Karpas-422 (cell line): ENCODE measurements around the gene OOEP. TPM values are rescaled to one million over a fixed set of nuclear protein-coding genes. Genes with fewer than 3 reads are reported as not detected.

Source experiments
- DNase-seq: peaks from one replicate; pipeline ENCODE4 v3.0.0-alpha.2; 2015
- H2AFZ ChIP-seq: fragments of 200-600 bp; sonication (generic); 2 replicates; pipeline ENCODE4 v1.6.1; 2014; ENCODE audit warnings: antibody characterized with exemption, low read length, mixed read lengths
- H3K27ac ChIP-seq: fragments of 200-600 bp; sonication (generic); 2 replicates; pipeline ENCODE4 v1.5.1; 2014; ENCODE audit warnings: mild to moderate bottlenecking, low read length, moderate library complexity
- H3K27me3 ChIP-seq: fragments of 200-600 bp; sonication (generic); 2 replicates; pipeline ENCODE4 v1.6.1; 2014; ENCODE audit warnings: low read length, mixed read lengths
- H3K36me3 ChIP-seq: fragments of 200-600 bp; sonication (generic); 2 replicates; pipeline ENCODE4 v1.6.1; 2014; ENCODE audit warnings: low read length, mixed read lengths; ENCODE audit not compliant: insufficient read depth
- H3K4me1 ChIP-seq: fragments of 200-600 bp; sonication (generic); 2 replicates; pipeline ENCODE4 v1.6.1; 2014; ENCODE audit warnings: mild to moderate bottlenecking, low read length, mixed read lengths
- H3K4me2 ChIP-seq: fragments of 200-600 bp; sonication (generic); 2 replicates; pipeline ENCODE4 v1.6.1; 2014; ENCODE audit warnings: low read length, low read depth, mild to moderate bottlenecking; ENCODE audit not compliant: poor library complexity, severe bottlenecking
- H3K4me3 ChIP-seq: fragments of 200-600 bp; sonication (generic); 2 replicates; pipeline ENCODE4 v1.5.1; 2014; ENCODE audit warnings: mild to moderate bottlenecking, antibody characterized with exemption, low read length, mixed read lengths
- H3K79me2 ChIP-seq: fragments of 200-600 bp; sonication (generic); 2 replicates; pipeline ENCODE4 v1.6.1; 2014; ENCODE audit warnings: mild to moderate bottlenecking, low read length, mixed read lengths
- H3K9ac ChIP-seq: fragments of 200-600 bp; sonication (generic); 2 replicates; pipeline ENCODE4 v1.6.0; 2014; ENCODE audit warnings: low read length
- H3K9me2 ChIP-seq: fragments of 200-600 bp; sonication (generic), shearing (Covaris generic); replicated peaks from 2 replicates; pipeline ENCODE4 v1.6.0; 2014; ENCODE audit warnings: mild to moderate bottlenecking, low read length, moderate library complexity; ENCODE audit not compliant: insufficient read depth
- H3K9me3 ChIP-seq: fragments of 300-700, 200-600 bp; sonication (generic); 2 replicates; pipeline ENCODE4 v1.6.1; 2014; ENCODE audit warnings: low read length, mixed read lengths
- H4K20me1 ChIP-seq: fragments of 200-600 bp; sonication (generic); 2 replicates; pipeline ENCODE4 v1.6.1; 2014; ENCODE audit warnings: mild to moderate bottlenecking, antibody characterized with exemption, low read length, low read depth; ENCODE audit not compliant: insufficient read depth
- total RNA-seq: library from RNA; depleted of rRNA; stranded (reverse); fragments of >200 nt; shearing (Covaris generic); gene quantifications from 2 replicates; pipeline ENCODE4 v1.2.3, GENCODE V29; 2014; ENCODE audit warnings: low replicate concordance; rRNA removed

The OOEP gene
- not detected in 2 replicates for total RNA-seq

GRCh38 chr6:73369563-73369962 is at the start of gene OOEP:
Gene OOEP (minus strand): TSS chr6:73369897. CDS start chr6:73369792, 105 bp downstream.
- no peaks in the 10 kb centered on the region for H3K4me1 ChIP-seq
- H3K9ac ChIP-seq = no peak within 1 kb of the TSS
- H3K4me3 ChIP-seq = no peak within 1 kb of the TSS
- no peaks in the 10 kb centered on the region for H3K9me3 ChIP-seq
- no peak for DNase-seq
- H3K79me2 ChIP-seq = no peaks in the 10 kb centered on the region
- H2AFZ ChIP-seq = no peak within 1 kb of the TSS
- H3K4me2 ChIP-seq = no peak within 1 kb of the TSS
- H4K20me1 ChIP-seq = no peaks in the 10 kb centered on the region
- H3K27me3 ChIP-seq = no peaks in the 10 kb centered on the region
- no peak within 1 kb of the TSS for H3K27ac ChIP-seq
- no peaks in the 10 kb centered on the region for H3K9me2 ChIP-seq
- H3K36me3 ChIP-seq = no peaks in the 10 kb centered on the region; the same call in 1 of the 2 replicates

- DNase-seq = no peak
- Histone ChIP-seq H3K27me3 (no peaks in the 10 kb centered on the region), H3K9ac (no peak overlapping the region), H2AFZ (no peak overlapping the region), H3K36me3 (peaks cover 3% of the 10 kb centered on the region; the same call in 1 of the 2 replicates), H3K27ac (no peak overlapping the region), H3K79me2 (no peaks in the 10 kb centered on the region), H3K4me2 (no peak overlapping the region), H3K4me3 (no peak overlapping the region), H3K4me1 (no peaks in the 10 kb centered on the region), H3K9me3 (no peaks in the 10 kb centered on the region), H3K9me2 (no peaks in the 10 kb centered on the region), H4K20me1 (no peaks in the 10 kb centered on the region)
Observed at GRCh38 chr6:73418081-73418741, 48.5 kb upstream of the OOEP start.

DNA sequence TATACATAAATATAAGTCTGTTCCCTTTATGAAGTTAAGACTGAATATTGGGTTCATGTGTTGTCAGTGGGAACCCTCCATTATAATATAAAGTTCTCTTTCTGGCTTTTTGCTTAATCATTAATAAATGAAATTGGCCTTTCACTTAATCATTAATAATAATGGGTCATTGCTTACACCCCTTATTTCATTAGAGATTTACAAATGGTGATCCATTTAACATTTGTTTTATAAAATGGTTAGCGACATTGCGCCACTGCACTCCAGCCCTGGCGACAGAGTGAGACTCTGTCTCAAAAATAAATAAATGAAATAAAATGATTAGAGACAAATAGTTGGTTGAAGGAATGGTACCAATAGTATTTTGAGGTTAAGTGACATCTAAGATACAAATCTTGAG is 43.4 kb upstream of the OOEP start:
- no peaks in the 10 kb centered on the region; the same call in 1 of the 2 replicates for H3K36me3 ChIP-seq
- no peaks in the 10 kb centered on the region for H3K79me2 ChIP-seq
- no peak for DNase-seq
- no peaks in the 10 kb centered on the region for H3K9me3 ChIP-seq
- H3K27me3 ChIP-seq = no peaks in the 10 kb centered on the region
- no peak overlapping the region for H3K4me3 ChIP-seq
- H3K9me2 ChIP-seq = no peaks in the 10 kb centered on the region
- H4K20me1 ChIP-seq = no peaks in the 10 kb centered on the region
- H3K9ac ChIP-seq = no peak overlapping the region
- H3K4me1 ChIP-seq = no peaks in the 10 kb centered on the region
- H2AFZ ChIP-seq = no peak overlapping the region
- H3K4me2 ChIP-seq = no peak overlapping the region
- no peak overlapping the region for H3K27ac ChIP-seq

- DNase-seq = no peak
- Histone ChIP-seq H3K36me3 (no peaks in the 10 kb centered on the region), H3K9me3 (no peaks in the 10 kb centered on the region), H3K4me1 (no peaks in the 10 kb centered on the region), H3K9ac (no peak overlapping the region), H3K27me3 (no peaks in the 10 kb centered on the region), H3K9me2 (no peaks in the 10 kb centered on the region), H2AFZ (no peak overlapping the region), H3K4me3 (no peak overlapping the region), H3K4me2 (no peak overlapping the region), H3K79me2 (no peaks in the 10 kb centered on the region), H4K20me1 (no peaks in the 10 kb centered on the region), H3K27ac (no peak overlapping the region)
Observed at GRCh38 chr6:73409395-73409794, 39.7 kb upstream of the OOEP start.

- Histone ChIP-seq H3K9ac (no peak overlapping the region), H3K9me2 (no peaks in the 10 kb centered on the region), H3K27ac (no peak overlapping the region), H3K4me3 (no peak overlapping the region), H4K20me1 (no peaks in the 10 kb centered on the region), H3K79me2 (no peaks in the 10 kb centered on the region), H2AFZ (no peak overlapping the region), H3K27me3 (no peaks in the 10 kb centered on the region), H3K36me3 (no peaks in the 10 kb centered on the region), H3K4me2 (no peak overlapping the region), H3K9me3 (no peaks in the 10 kb centered on the region), H3K4me1 (no peaks in the 10 kb centered on the region)
- DNase-seq = no peak
Observed at GRCh38 chr6:73400656-73401055, 31.0 kb upstream of the OOEP start.

- Histone ChIP-seq H3K9ac (no peak overlapping the region), H3K79me2 (no peaks in the 10 kb centered on the region), H3K4me2 (no peak overlapping the region), H2AFZ (no peak overlapping the region), H3K4me3 (no peak overlapping the region), H3K27me3 (no peaks in the 10 kb centered on the region), H3K9me2 (no peaks in the 10 kb centered on the region), H3K4me1 (no peaks in the 10 kb centered on the region), H3K36me3 (no peaks in the 10 kb centered on the region), H4K20me1 (no peaks in the 10 kb centered on the region), H3K27ac (no peak overlapping the region), H3K9me3 (no peaks in the 10 kb centered on the region)
- DNase-seq = no peak
Observed at GRCh38 chr6:73395875-73396274, 26.2 kb upstream of the OOEP start.

GRCh38 chr6:73394577-73395354 is 25.1 kb upstream of the OOEP start, which contains the start of gene DDX43:
Gene DDX43 (plus strand): TSS chr6:73394828. CDS start chr6:73394906, 78 bp downstream.
- Histone ChIP-seq H3K4me2 (no peak within 1 kb of the TSS), H3K4me3 (no peak within 1 kb of the TSS)

DNA sequence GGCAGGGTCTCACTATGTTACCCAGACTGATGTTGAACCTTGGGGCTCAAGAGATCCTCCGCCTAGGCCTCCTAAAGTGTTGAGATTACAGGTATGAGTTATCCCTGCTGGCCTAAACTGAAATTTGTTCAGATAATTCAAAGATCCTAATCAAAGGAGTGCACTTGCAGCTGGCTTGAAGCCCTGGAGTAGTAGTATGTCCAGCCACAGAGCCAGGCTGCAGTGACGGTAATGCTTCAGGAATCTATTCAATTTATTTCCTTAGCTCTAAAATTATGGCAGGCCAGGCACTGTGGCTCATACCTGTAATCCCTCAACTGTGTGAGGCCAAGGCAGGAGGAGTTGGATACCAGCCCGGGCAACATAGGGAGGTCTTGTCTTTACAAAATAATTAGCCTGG is 23.6 kb upstream of the OOEP start:
- no peaks in the 10 kb centered on the region for H4K20me1 ChIP-seq
- no peaks in the 10 kb centered on the region for H3K9me2 ChIP-seq
- no peaks in the 10 kb centered on the region for H3K9me3 ChIP-seq
- H3K4me3 ChIP-seq = no peak overlapping the region
- no peak overlapping the region for H3K9ac ChIP-seq
- H3K4me1 ChIP-seq = peaks cover 11% of the 10 kb centered on the region
- no peaks in the 10 kb centered on the region for H3K36me3 ChIP-seq
- no peaks in the 10 kb centered on the region for H3K27me3 ChIP-seq
- no peak for DNase-seq
- H3K27ac ChIP-seq = no peak overlapping the region
- H3K79me2 ChIP-seq = no peaks in the 10 kb centered on the region
- H2AFZ ChIP-seq = no peak overlapping the region
- no peak overlapping the region for H3K4me2 ChIP-seq

More at GRCh38 chr6:73394577-73395354, 25.1 kb upstream of the OOEP start, which contains the start of gene DDX43:
- no peaks in the 10 kb centered on the region for H3K27me3 ChIP-seq
- H4K20me1 ChIP-seq = no peaks in the 10 kb centered on the region
- no peak for DNase-seq
- no peak within 1 kb of the TSS for H3K27ac ChIP-seq
- H2AFZ ChIP-seq = no peak within 1 kb of the TSS
- no peaks in the 10 kb centered on the region for H3K9me2 ChIP-seq
- H3K36me3 ChIP-seq = no peaks in the 10 kb centered on the region
- no peak within 1 kb of the TSS for H3K9ac ChIP-seq
- no peaks in the 10 kb centered on the region for H3K4me1 ChIP-seq
- H3K9me3 ChIP-seq = no peaks in the 10 kb centered on the region
- H3K79me2 ChIP-seq = no peaks in the 10 kb centered on the region
